HL-60/S4 treated with phorbol 12-myristate 13-acetate at 8.2 ng/mL for 4 days and 3 days (cell line): ENCODE results near the gene DNAJC17.

ENCODE experiments used
- in situ Hi-C: fragments of 300-500 bp; cut with MboI; formaldehyde crosslinking; loops from 2 replicates; pipeline ENCODE4 v1.15.0; 2022; ENCODE audit warnings: low sequenced_read_pairs

Gene DNAJC17

DNA sequence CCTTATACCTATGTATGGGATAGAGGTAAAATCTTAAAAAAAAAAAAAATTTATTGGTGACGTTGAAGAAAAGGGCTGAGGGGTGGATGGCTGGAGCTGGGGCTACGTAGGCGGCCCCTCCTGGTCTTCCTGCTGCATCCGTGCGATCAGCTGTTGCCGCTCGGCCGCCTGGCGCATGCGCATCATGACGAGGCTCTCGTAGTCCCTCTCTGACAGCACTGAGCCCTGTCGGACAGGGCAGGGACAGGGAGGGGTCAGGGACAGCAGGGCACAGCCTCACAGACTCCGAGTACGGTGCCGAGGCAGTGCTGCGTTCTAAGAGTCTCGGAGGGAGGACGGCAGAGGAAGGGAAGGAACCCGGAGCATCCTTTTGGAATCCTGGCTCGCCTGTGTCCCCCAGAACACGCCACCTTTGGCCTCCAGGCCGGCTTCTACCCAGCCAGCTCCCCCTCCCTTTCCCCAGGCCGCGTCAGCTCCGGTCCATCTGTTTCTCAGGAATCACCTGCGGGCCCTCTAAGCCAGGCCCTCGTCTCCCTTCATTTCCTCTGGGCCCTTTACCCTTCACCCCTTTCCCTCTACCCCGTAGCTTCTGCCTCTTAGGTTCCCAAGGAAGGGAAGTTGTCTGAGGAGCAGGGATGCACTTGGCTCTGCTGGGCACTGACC is 39.3 kb downstream of the DNAJC17 start:
- in situ Hi-C loops = no loop called here

DNA sequence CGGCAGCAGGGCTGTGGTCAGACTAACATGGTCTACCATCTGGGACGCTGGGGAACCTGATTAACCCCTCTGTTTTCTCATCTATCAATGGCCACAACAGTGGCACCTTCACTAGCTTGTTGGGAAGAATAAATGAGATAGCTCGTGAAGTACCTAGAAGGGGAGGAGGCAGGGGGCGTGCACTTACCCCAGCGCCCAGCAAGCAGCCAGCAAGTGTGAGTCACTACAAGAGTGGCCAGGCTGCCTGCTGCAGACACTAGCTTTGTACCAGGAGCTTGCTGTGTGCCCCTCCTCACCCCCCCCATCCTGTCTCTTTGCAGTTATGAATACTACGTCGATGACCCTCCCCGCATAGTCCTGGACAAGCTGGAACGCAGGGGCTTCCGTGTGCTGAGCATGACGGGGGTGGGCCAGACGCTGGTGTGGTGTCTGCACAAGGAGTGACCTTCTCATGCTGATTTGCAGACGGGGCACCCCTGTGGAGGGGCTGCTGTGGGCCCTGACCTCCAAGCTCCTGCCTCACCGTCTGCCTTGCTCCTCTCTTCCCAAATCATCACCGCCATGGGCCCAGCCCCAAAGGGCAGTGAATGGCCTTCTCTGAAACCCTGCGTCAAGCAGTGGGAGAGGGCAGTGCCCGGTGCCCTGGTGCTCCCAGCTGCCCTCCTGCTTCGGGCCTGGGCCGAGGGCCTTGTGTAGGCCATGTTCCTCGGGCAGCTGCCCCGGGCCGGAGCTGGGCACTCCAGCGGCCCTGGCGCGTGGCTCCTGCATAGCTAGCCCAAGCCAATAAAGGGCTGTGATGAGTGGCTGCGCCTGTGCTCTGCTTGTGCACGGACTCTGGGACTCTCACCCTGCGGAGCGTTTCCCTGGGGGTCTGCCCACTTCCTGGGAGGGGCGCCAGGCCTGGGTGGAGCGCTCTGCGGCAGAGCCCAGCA is 40.1 kb downstream of the DNAJC17 start:
- in situ Hi-C loops = no loop called here

DNA sequence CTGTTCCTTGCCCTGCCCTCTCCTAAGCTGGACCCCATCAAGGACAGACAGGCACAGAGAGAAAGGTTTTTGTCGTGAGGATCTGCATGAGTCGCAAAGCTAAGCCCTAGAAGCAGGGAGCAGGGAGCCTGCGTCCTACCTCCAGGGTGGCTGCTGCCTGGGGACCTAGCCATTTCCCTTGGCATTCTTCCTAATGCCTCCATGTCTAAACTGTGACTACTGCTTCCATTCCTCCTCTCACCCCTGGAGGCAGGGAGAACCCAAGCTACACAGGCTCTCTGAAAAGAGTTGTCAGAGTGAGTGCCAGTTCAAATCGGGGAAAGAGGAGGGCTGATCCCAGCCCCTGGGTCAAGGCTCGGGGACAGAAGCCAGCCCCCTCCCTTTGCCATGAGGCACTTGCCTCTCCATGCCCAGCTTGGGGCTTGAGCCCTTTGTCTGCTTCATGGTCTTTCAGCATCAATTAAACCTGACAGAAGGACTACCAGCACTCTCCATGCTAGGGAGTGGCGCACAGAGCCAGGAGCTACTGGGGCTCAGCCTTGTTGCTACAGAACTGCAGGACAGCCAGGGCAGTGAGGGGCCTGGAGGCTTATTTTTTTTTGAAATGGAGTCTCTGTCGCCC is 41.0 kb downstream of the DNAJC17 start:
- in situ Hi-C loops = no loop called here

DNA sequence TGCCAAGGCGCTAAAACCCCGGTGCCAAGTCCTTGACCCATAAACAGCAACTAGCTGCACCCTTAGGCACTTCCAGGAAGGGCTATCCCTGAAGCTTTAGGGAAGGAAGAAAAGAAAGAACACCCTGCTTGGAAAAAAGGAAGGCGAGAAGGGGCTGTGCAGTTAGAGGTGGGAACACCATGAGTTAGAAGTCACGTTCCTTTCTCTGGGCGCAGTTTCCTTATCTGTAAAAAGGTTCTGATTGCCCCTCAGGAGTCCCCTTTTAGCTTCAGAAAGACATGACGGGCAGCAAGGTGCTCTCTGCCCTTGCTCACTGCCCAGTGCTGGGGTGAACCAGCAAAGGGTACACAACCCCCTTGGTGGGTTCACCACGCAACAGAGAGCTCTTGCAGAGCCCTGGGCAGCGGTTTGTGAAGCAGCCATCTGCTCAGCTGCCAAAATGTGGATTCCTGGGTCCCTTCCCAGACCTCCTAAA is 42.6 kb downstream of the DNAJC17 start:
- in situ Hi-C loops = no loop called here

DNA sequence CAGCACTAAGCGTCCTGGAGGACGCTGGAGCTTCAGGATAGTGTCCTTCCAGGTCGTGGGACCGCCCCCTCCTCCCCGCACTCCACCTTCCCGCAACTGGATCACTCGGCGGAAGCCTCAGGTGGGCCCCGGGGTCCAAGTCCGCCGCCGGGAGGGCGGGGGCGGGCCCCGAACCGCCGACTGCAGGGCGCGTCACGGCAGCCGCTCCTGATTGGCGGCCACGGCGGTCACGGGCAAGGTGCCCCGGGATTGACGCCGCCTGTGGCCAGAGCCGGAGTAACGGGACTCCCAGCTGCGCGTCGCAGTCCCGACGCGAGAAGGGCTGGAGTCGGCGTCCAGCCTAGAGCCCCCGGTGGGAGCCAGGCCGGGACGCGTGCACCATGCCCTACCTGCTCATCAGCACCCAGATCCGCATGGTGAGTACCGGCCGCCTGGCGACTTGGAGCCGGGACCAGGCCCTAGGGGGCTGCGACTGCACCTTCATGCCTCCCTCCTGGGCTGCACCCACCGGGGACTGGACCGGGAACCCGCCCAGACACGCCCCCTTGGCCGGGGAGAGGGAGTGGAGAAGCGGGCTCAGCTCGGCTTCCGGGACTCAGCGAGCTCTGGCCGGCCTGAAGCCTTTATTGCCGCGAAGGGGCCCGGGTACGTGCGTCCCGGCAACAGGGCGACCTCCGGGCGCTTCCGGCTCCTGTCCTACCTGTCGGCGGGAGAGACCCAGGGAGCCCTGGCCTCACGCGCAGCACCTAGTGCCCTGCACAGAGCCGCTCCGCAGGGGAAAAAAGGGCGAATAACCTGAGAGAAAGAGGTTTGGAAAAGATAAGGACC is 43.3 kb downstream of the DNAJC17 start, which contains the start of gene GCHFR:
Gene GCHFR (plus strand): TSS at position 268 of the 828 bp plus-strand sequence. CDS start 113 bp downstream, at position 381.
- in situ Hi-C loops = no loop called here

DNA sequence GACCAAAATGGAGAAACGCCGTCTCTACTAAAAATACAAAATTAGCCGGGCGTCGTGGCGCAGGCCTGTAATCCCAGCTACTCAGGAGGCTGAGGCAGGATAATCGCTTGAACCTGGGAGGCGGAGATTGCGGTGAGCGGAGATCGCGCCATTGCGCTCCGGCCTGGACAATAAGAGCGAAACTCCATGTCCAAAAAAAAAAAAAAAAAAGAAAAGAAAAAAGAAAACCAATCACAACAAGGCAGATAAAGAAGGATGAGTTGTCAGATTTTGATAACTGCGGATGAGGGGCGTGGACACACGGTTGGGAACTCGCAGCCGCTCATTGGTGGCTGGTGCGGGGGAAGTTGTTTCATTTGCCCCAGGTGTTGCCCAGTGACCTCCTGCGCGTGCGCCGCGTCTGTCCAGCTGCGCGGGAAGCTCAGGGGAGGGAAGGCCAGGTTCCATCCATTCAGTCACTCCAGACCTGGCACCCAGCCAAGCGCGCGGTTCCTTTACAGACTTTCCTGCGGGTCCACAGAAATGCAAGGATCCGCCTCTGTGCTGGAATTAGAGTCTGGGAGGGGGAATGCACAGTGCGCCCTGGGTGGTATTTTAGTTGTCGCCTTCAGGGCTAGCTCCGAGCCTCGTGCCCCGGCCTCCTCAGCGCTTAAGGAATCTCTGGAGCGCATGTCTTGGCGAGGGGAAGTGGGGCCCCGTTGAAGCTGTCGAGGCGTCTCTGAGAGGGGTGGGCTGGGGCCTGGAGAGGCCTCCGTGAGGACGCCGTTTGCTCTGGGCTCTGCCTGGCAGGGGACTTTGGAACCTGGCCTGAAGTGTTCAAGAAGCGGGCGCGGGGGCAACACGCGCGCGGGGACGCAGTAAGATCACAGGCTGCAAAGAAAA is 44.1 kb downstream of the DNAJC17 start:
- in situ Hi-C loops = no loop called here

DNA sequence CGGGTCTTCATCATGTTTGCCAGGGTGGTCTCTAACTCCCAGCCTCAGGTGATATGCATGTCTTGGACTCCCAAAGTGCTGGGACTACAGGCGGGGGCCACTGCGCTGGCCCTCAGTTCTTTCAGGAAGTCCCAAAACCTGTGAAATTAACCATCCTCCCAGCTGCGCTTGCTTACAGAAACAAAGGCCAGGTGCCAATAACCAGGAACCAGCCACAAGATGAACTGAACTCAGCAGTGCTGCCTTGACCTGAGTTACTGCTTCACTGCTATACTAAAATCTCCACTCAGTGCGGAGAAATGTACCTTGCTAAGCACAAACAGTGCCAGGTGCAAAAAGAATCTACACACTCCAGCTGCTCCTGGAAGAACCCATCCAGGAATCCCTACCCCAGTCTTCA is 47.3 kb downstream of the DNAJC17 start:
- in situ Hi-C loops = no loop called here

DNA sequence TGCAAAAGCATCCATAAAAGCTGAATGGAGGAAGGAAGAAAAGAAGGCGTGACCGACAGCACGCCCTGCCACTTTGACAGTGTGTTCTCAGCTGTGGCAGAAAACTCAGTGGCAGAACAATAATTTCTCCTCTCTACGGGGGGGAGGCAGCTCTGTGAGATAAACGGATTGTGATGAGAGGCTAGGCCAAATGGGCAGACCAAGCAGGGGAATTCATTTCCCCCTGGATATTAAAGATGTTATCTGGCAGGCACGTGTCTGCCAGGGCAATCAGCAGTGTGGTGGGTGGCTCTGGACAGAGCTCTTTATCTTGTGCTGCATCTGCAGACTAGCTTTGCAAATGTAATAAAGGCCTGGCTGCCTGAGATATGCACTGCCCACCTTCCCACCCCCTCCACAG is 50.3 kb downstream of the DNAJC17 start:
- in situ Hi-C loops = no loop called here

DNA sequence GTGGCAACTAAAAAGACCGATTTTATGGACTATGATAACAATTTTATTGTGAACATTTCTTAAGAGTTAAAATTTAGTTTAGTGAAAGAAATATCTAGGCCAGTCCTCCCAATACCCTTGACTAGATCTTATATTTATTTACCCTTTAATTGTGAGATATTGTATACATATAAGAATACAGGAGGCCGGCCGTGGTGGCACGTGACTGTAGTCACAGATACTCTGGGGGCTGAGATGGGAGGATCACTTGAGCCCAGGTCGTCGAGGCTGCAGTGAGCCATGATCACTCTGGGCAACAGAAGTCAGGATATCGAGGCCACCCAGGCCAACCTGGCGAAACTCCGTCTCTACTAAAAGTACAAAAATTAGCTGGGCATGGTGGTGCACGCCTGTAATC is 51.5 kb downstream of the DNAJC17 start:
- in situ Hi-C loops = no loop called here

DNA sequence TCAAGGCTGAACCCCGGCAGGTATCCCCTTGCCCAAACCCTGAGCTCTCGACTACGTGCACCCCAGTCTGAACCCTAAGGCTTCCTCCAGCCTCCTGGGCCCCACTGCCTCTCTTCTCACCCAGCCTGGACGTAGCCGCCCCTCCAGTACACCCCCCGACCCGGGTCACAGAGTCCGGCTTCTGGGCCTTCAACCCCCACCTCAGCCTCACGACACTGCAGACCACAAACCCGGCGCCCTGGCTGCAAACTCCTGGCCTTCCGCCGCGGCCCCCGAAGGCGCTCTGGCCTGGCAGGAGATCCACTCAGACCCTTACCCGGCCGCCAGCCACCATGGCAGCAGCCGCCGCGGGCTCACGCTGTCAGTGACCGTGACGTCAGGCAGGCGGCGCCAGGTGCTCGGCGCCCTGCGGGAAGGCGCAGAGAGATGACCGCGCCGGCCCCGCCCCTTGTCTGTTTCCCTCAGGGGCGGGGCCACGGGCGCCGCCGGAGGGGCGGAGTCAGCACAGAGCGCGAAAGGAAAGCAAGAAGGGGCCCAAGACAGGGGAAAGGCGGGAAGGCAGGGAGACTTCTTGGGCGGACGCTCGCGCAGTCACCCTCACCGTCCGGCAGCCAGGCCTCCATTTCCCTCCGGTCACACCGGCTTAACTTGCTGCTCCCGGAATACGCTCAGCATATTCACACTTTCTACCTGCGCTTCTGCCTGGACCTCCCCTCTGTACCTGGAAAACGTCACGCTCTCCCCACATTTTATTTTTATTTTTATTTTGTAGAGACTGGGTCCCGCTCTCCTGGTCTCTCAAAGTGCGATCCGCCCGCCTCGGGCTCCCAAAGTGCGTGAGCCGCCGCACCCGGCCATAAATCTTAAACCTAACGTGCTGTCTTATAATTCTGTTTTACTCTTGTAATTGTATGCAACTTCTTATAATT is 52.1 kb downstream of the DNAJC17 start, which contains the start of gene RMDN3:
Gene RMDN3 (minus strand): TSS at position 372 of the 929 bp plus-strand sequence. CDS start 471 bp downstream, outside the sequence.
- in situ Hi-C loops = no loop called here

DNA sequence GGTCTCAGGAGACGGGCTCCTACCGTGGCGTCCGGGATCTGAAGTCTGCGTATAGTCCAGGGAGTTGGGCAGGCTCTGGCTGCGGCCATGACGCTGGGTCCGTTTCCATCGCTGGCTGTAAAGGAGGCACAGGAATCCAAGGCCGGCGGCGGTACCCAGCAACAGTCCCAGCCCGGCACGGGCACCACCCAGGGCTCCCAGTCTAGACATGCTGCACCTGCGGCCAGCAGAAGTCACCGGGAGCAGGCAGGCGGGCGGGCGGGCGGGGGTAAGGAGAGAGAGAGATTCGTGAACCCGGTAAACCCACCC is 52.7 kb downstream of the DNAJC17 start:
- in situ Hi-C loops = no loop called here

DNA sequence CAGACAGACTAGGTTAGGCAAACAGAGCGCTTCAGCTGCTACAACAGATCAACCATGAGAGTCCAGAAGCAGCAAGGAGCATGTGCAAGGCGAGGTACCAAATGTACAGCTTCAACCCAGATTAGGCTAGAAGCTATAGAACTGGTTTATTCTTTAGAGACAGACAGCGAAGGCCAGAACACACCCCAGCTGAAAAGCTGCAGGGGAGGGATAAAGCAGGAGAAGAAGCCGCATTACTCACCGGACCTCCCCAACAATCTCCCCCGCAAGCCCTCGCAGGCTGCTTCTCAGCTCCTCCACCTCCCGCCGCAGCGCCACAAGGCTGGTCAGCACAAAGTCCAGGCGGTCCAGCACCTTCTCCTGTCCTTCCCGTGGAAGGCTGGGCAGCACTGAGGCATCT is 55.5 kb downstream of the DNAJC17 start:
- in situ Hi-C loops = no loop called here

DNA sequence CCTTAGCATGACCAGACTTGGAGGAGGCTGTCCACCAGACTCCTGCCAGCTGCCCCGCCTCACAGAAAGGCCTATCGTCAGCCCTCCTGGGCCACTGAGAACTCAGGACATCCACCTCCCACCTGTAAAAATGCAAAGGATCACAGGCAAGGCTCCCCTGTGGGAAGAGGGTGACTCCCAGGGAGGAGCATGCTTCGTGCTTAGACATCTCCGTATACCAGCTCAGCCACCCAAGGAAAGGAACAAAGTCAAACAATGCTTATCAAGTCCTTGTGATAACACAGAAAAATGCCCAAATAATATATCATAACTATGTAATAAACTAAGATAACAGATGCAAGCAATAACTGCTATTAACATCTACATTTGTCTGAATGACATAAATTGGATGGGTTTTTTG is 56.4 kb downstream of the DNAJC17 start:
- in situ Hi-C loops = no loop called here

DNA sequence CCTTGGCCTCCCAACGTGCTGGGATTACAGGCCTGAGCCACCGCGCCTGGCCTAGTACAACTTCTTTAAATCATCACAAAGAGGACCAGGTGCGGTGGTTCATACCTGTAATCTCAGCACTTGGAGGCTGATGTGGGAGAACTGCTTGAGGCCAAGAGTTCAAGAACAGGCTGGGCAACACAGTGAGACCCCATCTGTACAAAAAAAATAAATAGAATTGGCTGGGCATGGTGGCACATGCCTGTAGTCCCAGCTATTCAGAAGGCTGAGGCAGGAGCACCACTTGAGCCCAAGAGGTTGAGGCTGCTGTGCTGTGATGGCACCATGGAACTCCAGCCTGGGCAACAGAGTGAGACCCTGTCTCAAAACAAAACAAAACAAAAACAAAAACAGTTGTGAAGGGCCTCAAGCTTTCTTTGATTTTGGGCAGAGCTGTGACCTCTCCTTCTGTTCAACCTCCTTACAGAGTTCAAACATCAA is 58.1 kb downstream of the DNAJC17 start:
- in situ Hi-C loops = no loop called here

DNA sequence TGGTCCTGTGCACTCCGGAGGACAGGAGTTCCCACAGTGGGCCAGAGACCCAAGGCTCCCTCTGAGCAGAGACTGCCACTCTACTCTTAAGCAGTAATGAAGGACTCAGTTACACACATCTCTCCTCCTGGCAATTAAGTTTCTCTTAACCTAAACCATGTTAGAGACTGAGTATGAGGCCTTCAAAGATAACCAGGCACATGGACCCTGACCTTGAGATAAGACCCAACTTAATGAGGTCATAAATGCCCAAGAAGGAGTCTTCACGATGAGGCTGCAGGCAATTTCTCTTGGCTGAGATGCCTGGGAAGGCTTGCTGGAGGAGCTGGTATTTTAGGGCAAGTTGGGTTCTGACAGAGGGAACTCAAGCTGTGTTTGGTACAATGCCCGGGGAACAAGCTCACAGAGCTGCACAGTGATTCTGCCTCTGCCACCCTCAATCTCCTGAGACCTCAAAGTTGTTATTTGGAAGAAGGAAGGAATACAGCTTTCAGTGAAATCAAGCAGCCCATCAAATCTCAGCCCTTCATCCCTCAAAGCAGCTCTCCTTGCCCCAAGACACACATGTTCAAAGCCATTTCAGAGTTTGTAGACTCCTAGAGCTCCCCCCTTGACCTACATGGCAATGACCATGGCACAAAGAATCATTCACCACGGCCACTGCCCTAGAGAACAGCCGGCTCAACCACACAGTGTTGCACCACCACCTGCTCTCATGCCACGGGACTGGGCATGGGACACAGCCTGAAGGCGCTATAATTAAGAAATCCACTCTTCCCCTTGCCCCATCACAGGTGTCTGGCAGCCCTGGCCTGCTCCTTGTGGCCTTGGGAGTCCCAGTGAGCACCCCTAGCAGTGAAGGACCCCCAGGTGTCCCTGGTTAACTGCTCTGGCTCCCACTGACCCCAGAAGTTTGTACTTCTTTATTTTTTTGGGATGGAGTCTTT is 59.3 kb downstream of the DNAJC17 start:
- in situ Hi-C loops = no loop called here

DNA sequence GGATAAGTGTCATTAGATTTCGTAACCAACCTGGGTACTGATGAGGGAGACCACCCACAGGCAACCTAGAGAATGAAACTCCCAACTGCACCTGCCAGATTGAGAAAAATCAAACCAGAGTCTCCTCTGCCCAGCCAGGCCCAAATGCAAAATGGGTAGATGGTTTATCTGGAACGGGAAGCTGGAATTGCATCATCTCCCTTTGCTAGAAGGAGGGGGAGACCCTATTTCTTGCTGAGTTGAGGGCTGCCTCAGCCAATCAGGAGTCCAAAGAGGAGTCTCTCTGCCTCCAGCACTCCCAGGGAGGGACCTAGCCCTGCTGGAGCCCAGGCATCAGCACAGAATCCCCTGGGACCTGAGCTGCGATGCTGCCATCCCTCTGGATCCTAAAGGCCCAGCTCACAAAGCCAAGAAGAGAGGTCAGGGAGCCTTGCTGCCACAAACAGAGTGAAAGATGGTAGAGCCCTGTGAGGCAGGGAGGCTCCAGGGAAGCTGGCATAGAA is 60.3 kb downstream of the DNAJC17 start:
- in situ Hi-C loops = no loop called here

DNA sequence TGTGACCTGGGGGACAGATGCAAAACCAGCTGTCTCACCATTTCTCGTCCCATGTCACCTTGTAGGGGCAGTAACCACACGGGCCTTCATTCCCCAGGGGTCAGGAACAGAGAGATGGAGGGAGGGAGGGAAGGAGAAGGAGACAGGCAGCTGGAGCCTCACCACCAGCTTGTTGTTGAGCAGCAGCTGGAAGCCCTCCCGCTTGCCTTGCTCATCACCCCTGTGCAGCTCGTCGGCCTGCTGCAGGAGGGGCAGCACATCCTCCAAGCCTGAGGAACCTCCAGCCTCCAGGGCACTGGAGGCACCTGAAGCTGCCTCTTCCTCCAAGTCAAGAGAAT is 62.5 kb downstream of the DNAJC17 start:
- in situ Hi-C loops = no loop called here
